B cell (primary cell): ENCODE results near the gene MED27.

Source experiments
- CTCF ChIP-seq: fragments of 200-600 bp; IDR thresholded peaks from one replicate; pipeline ENCODE4 v1.8.0; 2022; ENCODE audit warnings: antibody characterized with exemption, mild to moderate bottlenecking
- EZH2 ChIP-seq: IDR thresholded peaks from 2 replicates; pipeline ENCODE4 v1.6.1; 2012; ENCODE audit warnings: borderline replicate concordance, low read depth, mild to moderate bottlenecking, moderate library complexity, low read length; ENCODE audit not compliant: insufficient read depth, poor library complexity, severe bottlenecking

- TF ChIP-seq CTCF (no peak), EZH2 (no peak)
These were observed 267.4 kb downstream of the MED27 start for GRCh38 chr9:131812116-131812790.
